K562 (cell line): ENCODE results near the gene EPHA1. TPM values are rescaled to one million over a fixed set of nuclear protein-coding genes. Genes with fewer than 3 reads are reported as not detected.
A peak's percentile ranks its signal among the peaks of the same experiment; 100 is the strongest.

Source experiments
- CTCF ChIP-seq, 3 experiments: IDR thresholded peaks in 2 of 3; conservative IDR thresholded peaks in 1 of 3; 2 replicates each; pipeline ENCODE4 v1.5.1; 2011 to 2012; ENCODE audit warnings: low read length in 3 of 3, mild to moderate bottlenecking in 3 of 3, control low read depth in 2 of 3, improper control_type of control experiment in 1 of 3, inconsistent platforms in 1 of 3, low read depth in 1 of 3, mixed read lengths in 1 of 3, moderate library complexity in 1 of 3; ENCODE audit not compliant: insufficient read depth in 2 of 3
- E2F5 ChIP-seq: sonication (generic); formaldehyde crosslinking; IDR thresholded peaks from 2 replicates; pipeline ENCODE4 v1.8.0; 2022; ENCODE audit warnings: mild to moderate bottlenecking, missing genetic modification reagents
- EZH2 ChIP-seq: IDR thresholded peaks from 2 replicates; pipeline ENCODE4 v1.6.1; 2012; ENCODE audit warnings: low read depth, mild to moderate bottlenecking, inconsistent platforms, low read length, borderline replicate concordance
- FOXM1 ChIP-seq, 2 experiments: fragments of 450-650 bp in 1 of 2; sonication (generic) in 1 of 2; formaldehyde crosslinking in 1 of 2; IDR thresholded peaks; 2 replicates each; pipeline versions ENCODE4 v1.6.1 to v1.9.0; 2017 to 2022; ENCODE audit warnings: low read depth in 2 of 2, mild to moderate bottlenecking in 2 of 2, missing genetic modification reagents in 1 of 2, moderate library complexity in 1 of 2
- FOXP1 ChIP-seq: sonication (generic); formaldehyde crosslinking; IDR thresholded peaks from 2 replicates; pipeline ENCODE4 v1.8.0; 2022; ENCODE audit warnings: mild to moderate bottlenecking, missing genetic modification reagents
- MCM3 ChIP-seq: fragments of 450-650 bp; IDR thresholded peaks from 2 replicates; pipeline ENCODE4 v1.6.1; 2016
- NCOA6 ChIP-seq: fragments of 450-650 bp; IDR thresholded peaks from 2 replicates; pipeline ENCODE4 v1.6.1; 2017; ENCODE audit warnings: mild to moderate bottlenecking
- NEUROD1 ChIP-seq: fragments of 150-350 bp; IDR thresholded peaks from 2 replicates; pipeline ENCODE4 v1.6.1; 2014; ENCODE audit warnings: borderline replicate concordance, low read length, low read depth; ENCODE audit not compliant: partially characterized antibody
- NFE2L1 ChIP-seq: fragments of 450-650 bp; IDR thresholded peaks from 2 replicates; pipeline ENCODE4 v1.6.1; 2016; ENCODE audit warnings: missing genetic modification characterization, low read depth, mild to moderate bottlenecking, missing compliant biosample characterization, moderate library complexity, borderline replicate concordance
- RCOR1 ChIP-seq, 2 experiments: IDR thresholded peaks; 2 replicates each; pipeline ENCODE4 v1.6.1; 2012; ENCODE audit warnings: low read depth in 2 of 2, low read length in 2 of 2, borderline replicate concordance in 1 of 2, improper control_type of control experiment in 1 of 2
- SMC3 ChIP-seq: conservative IDR thresholded peaks from 2 replicates; pipeline ENCODE4 v1.6.1; 2011; ENCODE audit warnings: low read depth, low read length, improper control_type of control experiment; ENCODE audit not compliant: insufficient read depth
- ZNF449 ChIP-seq: fragments of 250-450 bp; sonication (Bioruptor Pico); IDR thresholded peaks from 2 replicates; pipeline ENCODE4 v1.8.0; 2022; ENCODE audit warnings: moderate library complexity, mild to moderate bottlenecking, inconsistent platforms
- ZNF77 ChIP-seq: fragments of 250-450 bp; sonication (Bioruptor Pico); IDR thresholded peaks from 2 replicates; pipeline ENCODE4 v1.5.0; 2020
- polyA plus RNA-seq, 8 experiments: library from polyadenylated mRNA; depleted of rRNA in 4 of 8; stranded (reverse) in 5 of 8; unstranded in 3 of 8; fragments of >200 nt; fragmentation: Nextera tagmentation in 2 of 8; fragmentation: Illumina TruSeq in 1 of 8; extraction: Ambion mirVana in 2 of 8; extraction: Trizol in 1 of 8; gene quantifications; 2 replicates each; pipeline versions ENCODE4 v1.2.1 to v1.2.3, GENCODE V29; 2011 to 2014; ENCODE audit warnings: inconsistent platforms in 1 of 8, missing spikeins in 1 of 8
- total RNA-seq, 7 experiments: library from RNA; depleted of rRNA in 6 of 7; stranded (reverse); fragments of >200 nt in 6 of 7; fragmentation: Illumina TruSeq in 2 of 7; extraction: Trizol in 2 of 7; gene quantifications; 2 replicates each; pipeline versions ENCODE4 v1.2.1 to v1.2.3, GENCODE V29; 2011 to 2021; ENCODE audit warnings: low replicate concordance in 1 of 7
- TF ChIP-seq, protein P1 (sequence below): conservative IDR thresholded peaks from 2 replicates; pipeline ENCODE4 v1.6.1; 2011; ENCODE audit warnings: low read depth, mild to moderate bottlenecking, low read length; ENCODE audit not compliant: control insufficient read depth

EPHA1 gene
- total and polyA plus RNA-seq, 9 of the 15 experiments (the other 6 are each of a cell fraction or from before 2014, with no cell fraction given), result 0.22 to 0.57 (median 0.32) TPM; not detected in 6

- TF ChIP-seq ZNF449 (CRISPR knock-in tag), result no peak
- TF ChIP-seq CTCF (IDR thresholded peaks at IDR 0.05 in 2 of 3, conservative IDR thresholded peaks at IDR 0.05 in 1 of 3; ENCODE audit: insufficient read depth in 2 of 3, low read depth in 1 of 3, low read length in 3 of 3), result peak; percentile 48 to 57 (median 52)
- TF ChIP-seq NEUROD1, result no peak
- TF ChIP-seq SMC3, result 0 out of 2 replicates have a peak, but pooled peaks have one; percentile 12
- TF ChIP-seq MCM3, result peak; percentile 72; the same call in 1 of the 2 replicates
- TF ChIP-seq ZNF77 (CRISPR knock-in tag), result no peak
- TF ChIP-seq, protein P1, sequence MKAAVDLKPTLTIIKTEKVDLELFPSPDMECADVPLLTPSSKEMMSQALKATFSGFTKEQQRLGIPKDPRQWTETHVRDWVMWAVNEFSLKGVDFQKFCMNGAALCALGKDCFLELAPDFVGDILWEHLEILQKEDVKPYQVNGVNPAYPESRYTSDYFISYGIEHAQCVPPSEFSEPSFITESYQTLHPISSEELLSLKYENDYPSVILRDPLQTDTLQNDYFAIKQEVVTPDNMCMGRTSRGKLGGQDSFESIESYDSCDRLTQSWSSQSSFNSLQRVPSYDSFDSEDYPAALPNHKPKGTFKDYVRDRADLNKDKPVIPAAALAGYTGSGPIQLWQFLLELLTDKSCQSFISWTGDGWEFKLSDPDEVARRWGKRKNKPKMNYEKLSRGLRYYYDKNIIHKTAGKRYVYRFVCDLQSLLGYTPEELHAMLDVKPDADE, result 0 out of 2 replicates have a peak, but pooled peaks have one; percentile 32
- 0 out of 2 replicates have a peak, but pooled peaks have one; percentile 37 for TF ChIP-seq EZH2
- 0 out of 4 replicates have a peak, but pooled peaks of 1 of the 2 experiments have one; percentile 17 for TF ChIP-seq RCOR1 (IDR thresholded peaks at IDR 0.05; ENCODE audit: borderline replicate concordance in 1 of 2, low read depth in 2 of 2, low read length in 2 of 2)
- 0 out of 2 replicates have a peak, but pooled peaks have one; percentile 35 for TF ChIP-seq FOXP1 (CRISPR knock-in tag)
- TF ChIP-seq E2F5 (CRISPR knock-in tag), result peak; percentile 71; the same call in 1 of the 2 replicates
- TF ChIP-seq FOXM1 (IDR thresholded peaks at IDR 0.05; ENCODE audit: low read depth), result no peak
- TF ChIP-seq FOXM1 (CRISPR knock-in tag; IDR thresholded peaks at IDR 0.05; ENCODE audit: low read depth), result no peak
- no peak for TF ChIP-seq NFE2L1 (tag)
- TF ChIP-seq NCOA6, result no peak
- TF ChIP-seq, all 486 proteins: peak for 13
Measured at GRCh38 chr7:143395187-143396149, 13.2 kb downstream of the EPHA1 start (continued).
